NCI-H460 (cell line): ENCODE measurements around the gene SLC22A23. TPM values are rescaled to one million over a fixed set of nuclear protein-coding genes. Genes with fewer than 3 reads are reported as not detected.
"Not testable (repeated sequence)": the region's sequence is repeated elsewhere in the genome, so short reads cannot be mapped to it uniquely, and the experiment has no call there.

Source experiments
- DNase-seq: peaks from one replicate; pipeline ENCODE4 v3.0.0-alpha.2; 2016; ENCODE audit warnings: low read depth; ENCODE audit errors: extremely low read depth
- total RNA-seq: library from RNA; depleted of rRNA; stranded (reverse); fragments of >200 nt; shearing (Covaris generic); gene quantifications from 2 replicates; pipeline ENCODE4 v1.2.3, GENCODE V29; 2014

Gene SLC22A23
- total RNA-seq, 1 experiment from 2014 or later: 4.9 TPM

GRCh38 chr6:3389390-3390167 is 67.3 kb downstream of the SLC22A23 start:
- DNase-seq: no peak

- no peak for DNase-seq
These were observed 68.1 kb downstream of the SLC22A23 start for GRCh38 chr6:3388786-3389185.

GRCh38 chr6:3386374-3386857 is 70.4 kb downstream of the SLC22A23 start:
- no peak for DNase-seq

- DNase-seq: no peak
These were observed 71.1 kb downstream of the SLC22A23 start for GRCh38 chr6:3385660-3386151.

- DNase-seq: not testable (repeated sequence)
These were observed 71.7 kb downstream of the SLC22A23 start for GRCh38 chr6:3385181-3385580.

- no peak for DNase-seq
These were observed 72.4 kb downstream of the SLC22A23 start for GRCh38 chr6:3384241-3385143.

DNA sequence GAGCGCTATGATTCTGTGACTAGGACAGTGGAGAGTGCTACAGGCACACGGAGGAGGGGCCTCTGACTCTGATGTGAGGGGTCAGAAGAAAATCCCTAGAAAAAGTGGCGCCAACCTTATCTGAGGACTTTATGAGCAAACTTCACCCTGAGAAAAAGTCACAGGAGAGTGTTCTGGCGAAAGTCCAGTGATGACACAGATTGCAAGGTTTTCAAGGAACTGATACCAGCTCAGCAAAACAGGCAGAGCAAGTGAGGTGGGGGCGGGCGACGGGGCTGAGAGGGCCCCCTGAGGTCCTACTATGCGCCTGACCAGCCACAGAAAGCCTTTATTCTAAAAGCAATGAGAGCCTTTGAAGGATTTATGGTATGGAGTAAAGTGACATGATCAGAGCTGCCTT is 73.3 kb downstream of the SLC22A23 start:
- DNase-seq: peak; percentile 29

DNA sequence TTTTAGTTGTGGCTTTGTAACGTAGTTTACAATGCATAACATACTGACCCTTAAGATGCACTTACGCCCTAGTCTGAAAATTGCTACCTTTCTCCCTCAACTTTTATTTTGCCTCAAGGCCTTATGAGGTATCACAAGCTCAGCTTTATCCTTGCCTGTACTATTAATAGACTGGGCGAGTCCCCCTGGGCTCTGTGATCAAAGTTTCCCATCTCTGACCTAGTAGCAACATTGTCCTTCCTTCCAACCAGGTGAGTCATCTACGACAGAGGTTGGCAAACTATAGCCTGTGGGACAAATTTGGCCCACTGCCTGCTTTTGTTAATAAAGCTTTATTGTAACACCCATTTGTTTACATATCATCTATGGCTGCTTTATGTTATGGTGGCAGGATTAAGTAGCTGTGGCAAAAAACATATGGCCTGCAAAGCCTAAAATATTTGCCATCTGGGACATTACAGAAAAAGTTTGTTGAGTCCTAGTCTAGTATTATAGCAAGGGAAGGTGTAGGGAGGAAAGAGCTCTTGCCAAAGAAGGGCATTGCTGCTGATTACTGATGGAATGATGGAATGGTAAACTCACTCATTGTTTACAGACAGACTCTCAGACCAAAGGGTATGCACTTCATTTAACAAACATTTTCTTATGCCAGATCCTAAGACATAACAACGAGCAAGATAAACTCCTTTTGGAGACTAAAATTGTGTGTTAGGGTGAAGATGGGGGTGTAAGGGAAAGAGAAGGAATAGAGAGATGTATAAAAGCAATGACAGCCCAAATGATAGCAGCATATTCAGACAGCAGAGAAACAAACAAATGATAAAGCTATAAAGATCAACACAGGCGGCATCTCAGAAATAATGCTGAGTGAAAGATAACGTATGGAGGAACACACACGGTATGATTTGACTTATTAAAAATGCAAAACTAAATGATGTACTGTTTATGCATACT is 74.2 kb downstream of the SLC22A23 start:
- DNase-seq: no peak

DNA sequence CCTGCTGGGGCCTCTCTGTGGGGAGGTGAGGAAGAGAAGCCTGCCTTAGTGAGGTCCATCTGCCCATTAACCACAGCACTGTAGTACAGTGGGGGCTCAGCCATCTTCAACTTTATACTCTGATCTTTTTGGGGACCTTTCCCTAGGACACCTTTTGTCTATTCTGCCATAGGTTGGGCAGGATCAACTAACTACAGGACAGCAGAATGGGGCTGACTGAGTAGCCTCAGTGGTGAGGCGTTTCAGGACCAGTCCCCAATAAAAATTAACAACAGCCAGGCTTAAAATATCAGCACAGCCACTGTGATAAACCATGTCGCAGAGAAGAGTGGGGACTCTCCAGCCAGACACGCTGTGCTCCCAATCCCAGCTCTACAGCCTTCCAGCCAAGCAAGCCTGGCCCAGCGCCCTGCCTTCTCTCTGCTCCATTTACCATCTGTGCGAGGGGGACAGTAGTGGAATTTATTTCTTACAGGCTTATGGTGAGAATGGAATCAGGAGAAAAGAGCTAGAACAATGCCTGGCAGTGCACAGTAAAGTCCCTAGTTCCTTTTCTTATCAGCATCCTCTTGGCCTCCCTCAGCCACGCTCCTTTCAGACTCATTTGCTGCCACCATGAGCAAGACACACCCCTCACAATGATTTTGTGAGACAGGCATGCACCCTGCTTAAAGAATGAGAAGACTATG is 75.5 kb downstream of the SLC22A23 start:
- DNase-seq: no peak

DNA sequence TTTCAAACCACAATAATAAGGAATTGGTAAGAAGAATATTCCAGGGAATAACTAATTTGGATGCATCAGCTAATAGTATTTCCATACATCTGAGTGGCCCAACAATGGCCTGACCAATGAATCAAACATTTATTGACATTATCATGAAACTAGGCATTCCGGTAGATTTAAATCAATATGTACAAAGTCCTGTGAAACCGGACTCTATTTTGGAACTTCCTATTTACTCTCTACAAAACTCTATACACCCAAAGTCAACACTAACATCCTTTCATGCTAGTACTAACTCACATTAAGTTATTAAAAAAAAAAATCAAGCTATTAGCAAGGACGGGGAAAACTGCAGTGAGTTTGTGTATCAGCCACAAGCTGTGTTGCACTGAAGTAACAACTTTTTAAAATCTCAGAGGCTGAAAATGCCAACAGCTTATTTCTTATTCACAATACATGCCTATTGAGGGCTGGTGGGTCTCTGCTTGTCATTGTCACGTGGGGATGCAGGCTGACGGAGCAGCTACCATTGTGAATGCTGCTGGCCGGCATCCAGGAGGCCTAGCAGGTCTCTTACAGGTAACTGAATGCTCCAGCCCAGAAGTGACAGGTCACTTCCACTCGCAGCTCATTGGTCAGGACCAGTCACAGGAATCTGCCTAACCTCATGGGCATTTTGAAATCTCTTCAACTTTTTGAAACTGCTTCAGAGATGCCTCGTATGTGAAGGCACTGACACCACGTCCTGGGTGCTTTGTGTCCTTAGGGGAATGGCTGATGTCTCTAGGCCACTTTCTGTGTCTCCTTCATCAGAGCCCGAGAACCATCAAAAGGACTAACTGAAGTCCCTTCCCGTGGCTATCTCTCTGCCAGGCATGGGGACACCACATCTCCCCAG is 76.3 kb downstream of the SLC22A23 start:
- DNase-seq: no peak

- no peak for DNase-seq
These were observed 77.3 kb downstream of the SLC22A23 start for GRCh38 chr6:3379482-3380060.

DNA sequence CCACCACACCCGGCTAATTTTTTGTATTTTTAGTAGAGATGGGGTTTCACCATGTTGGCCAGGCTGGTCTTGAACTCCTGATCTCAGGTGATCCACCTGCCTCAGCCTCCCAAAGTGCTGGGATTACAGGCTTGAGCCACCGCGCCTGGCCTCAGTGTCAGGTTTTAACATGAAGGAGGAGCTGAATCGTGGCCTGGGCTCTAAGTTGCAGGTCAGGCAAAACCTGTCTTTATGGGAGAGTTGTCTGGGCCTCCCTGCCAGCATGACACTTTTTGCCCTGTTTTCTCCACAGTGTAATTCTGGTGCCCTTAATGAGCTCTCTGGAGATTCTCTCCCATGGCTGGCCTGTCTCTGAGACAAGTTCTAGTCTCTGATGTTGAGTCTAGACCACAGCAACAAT is 78.0 kb downstream of the SLC22A23 start:
- not testable (repeated sequence) for DNase-seq

DNA sequence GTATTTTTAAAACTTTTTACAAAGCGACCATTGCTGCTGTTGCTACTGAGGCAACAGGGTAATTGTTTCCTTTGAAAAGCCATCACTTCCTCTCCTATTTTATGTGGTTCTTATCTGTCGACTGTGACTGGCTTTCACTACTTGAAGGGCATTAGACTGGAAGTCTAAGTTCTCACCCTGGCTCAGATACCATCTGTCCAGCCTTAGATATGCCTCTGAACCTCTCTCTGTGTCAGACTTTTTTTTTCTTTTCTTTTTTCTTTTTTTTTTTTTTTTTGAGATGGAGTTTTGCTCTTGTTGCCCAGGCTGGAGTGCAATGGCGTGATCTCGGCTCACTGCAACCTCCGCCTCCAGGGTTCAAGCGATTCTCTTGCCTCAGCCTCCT is 78.5 kb downstream of the SLC22A23 start:
- DNase-seq: not testable (repeated sequence)

DNA sequence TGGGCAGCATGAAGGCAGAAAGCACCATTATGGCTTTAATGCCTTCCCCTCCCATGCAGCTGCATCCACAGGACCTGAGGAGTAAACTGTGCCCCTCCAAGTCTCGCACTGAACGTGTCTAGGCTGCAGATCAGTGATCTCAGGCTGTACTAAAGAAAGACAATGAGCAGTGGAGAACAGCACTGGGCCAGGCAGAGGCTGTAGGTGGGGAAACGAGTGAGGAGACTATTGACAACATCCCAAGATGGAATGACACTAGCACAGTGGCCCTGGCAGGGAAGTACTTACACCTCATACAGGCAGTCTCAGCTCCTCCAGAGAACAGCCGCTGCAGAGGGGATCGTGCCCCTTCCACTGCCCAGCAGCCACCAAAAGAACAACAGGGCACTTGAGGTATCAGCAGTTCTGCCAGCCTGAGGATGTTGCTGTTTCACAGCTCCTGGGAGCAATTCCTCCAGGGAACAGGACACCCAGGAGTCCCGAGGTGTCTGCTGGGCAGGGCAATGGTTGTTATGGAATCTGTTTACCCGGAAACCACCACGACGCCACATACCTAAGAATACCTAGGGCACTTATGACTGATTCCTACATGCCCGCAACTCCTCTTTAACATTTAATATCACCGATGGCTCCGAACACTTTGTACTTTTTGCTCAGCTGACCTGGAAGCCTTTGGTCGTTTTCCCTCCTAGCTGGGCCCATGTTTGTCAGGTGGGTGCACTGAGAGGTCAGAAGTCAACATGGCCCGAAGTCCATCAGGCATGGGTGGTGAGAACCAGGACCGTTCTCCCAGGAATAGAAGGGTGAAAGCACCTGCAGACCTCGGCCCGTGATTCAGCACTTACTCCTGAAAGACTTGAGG is 79.1 kb downstream of the SLC22A23 start:
- no peak for DNase-seq

DNA sequence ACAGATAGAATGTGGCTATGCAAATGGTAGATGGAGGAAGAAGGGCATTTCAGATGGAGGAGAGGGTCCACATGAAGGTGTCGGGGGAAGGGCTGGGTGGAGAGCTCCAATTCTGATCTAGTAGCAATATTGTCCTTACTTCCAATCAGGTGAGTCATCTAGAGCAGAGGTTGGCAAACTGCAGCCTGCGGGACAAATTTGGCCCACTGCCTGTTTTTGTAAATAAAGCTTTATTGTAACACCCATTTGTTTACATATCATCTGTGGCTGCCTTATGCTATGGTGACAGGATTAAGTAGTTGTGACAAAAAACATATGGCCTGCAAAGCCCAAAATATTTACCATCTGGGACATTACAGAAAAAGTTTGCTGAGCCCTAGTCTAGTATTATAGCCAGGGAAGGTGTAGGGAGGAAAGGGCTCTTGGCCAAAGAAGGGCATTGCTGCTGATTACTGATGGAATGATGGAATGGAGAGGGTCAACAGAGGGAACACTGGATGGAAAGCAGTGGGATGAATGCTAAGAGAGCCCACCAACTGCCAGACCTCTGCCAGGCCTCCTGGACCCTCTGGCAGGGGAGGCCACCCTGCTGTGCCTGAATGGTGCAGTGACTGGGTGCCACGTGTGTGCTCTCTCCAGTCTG is 79.8 kb downstream of the SLC22A23 start:
- DNase-seq: no peak

- no peak for DNase-seq
These were observed 80.8 kb downstream of the SLC22A23 start for GRCh38 chr6:3376064-3376463.
